Stomach (tissue), 4 donors: ENCODE results near the gene SLC2A4RG.

Source experiments
- CTCF ChIP-seq, 7 experiments: fragments of 450-650 bp in 4 of 7; fragments of 200-600 bp in 3 of 7; sonication (generic) in 3 of 7; IDR thresholded peaks; one replicate each; pipeline ENCODE4 v1.5.1; 2016 to 2019; ENCODE audit warnings: antibody characterized with exemption in 7 of 7, control low read depth in 2 of 7, mild to moderate bottlenecking in 1 of 7
- EP300 ChIP-seq: sonication (generic); formaldehyde crosslinking; IDR thresholded peaks from one replicate; pipeline ENCODE4 v1.6.1; 2017; ENCODE audit warnings: antibody characterized with exemption
- POLR2A ChIP-seq, 4 donors: fragments of 450-650 bp; IDR thresholded peaks; one replicate each; pipeline ENCODE4 v1.6.1; 2016; ENCODE audit warnings: antibody characterized with exemption in 4 of 4, control low read depth in 2 of 4, mild to moderate bottlenecking in 1 of 4, moderate library complexity in 1 of 4

GRCh38 chr20:63751471-63752271, 12.1 kb downstream of the SLC2A4RG start:
- TF ChIP-seq CTCF (IDR thresholded peaks at IDR 0.05) (no peak), EP300 (no peak), POLR2A (IDR thresholded peaks at IDR 0.05) (no peak)
